K562 (cell line): ENCODE measurements around the gene ACSL6. TPM values are rescaled to one million over a fixed set of nuclear protein-coding genes. Genes with fewer than 3 reads are reported as not detected.

Experiments used
- ATF7 ChIP-seq: fragments of 450-650 bp; IDR thresholded peaks from 2 replicates; pipeline ENCODE4 v1.7.1; 2014; ENCODE audit warnings: mild to moderate bottlenecking, moderate library complexity
- BCLAF1 ChIP-seq, 2 experiments: fragments of 450-650 bp in 1 of 2; IDR thresholded peaks; 2 replicates each; pipeline ENCODE4 v1.6.1; 2011 to 2017; ENCODE audit warnings: low read depth in 2 of 2, antibody characterized with exemption in 1 of 2, borderline replicate concordance in 1 of 2, low read length in 1 of 2, mild to moderate bottlenecking in 1 of 2, mixed read lengths in 1 of 2; ENCODE audit not compliant: control insufficient read depth in 1 of 2
- CTBP1 ChIP-seq: fragments of 450-650 bp; IDR thresholded peaks from 2 replicates; pipeline ENCODE4 v1.6.1; 2016; ENCODE audit warnings: borderline replicate concordance
- NCOA6 ChIP-seq: fragments of 450-650 bp; IDR thresholded peaks from 2 replicates; pipeline ENCODE4 v1.6.1; 2017; ENCODE audit warnings: mild to moderate bottlenecking
- PRPF4 ChIP-seq: fragments of 200-400 bp; formaldehyde crosslinking; IDR thresholded peaks from one replicate; pipeline ENCODE4 v1.6.1; 2017; ENCODE audit warnings: low read length, low read depth, mild to moderate bottlenecking; ENCODE audit not compliant: insufficient read depth, poor library complexity, severe bottlenecking
- SAFB2 ChIP-seq: fragments of 200-400 bp; formaldehyde crosslinking; IDR thresholded peaks from 2 replicates; pipeline ENCODE4 v1.6.1; 2018; ENCODE audit warnings: borderline replicate concordance, low read length, low read depth, moderate library complexity; ENCODE audit not compliant: severe bottlenecking
- ZNF134 ChIP-seq: fragments of 250-450 bp; sonication (Bioruptor Pico); conservative IDR thresholded peaks from 2 replicates; pipeline ENCODE4 v1.4.0; 2020
- ZNF444 ChIP-seq: fragments of 250-450 bp; sonication (Bioruptor Pico); IDR thresholded peaks from 2 replicates; pipeline ENCODE4 v1.4.0; 2020; ENCODE audit warnings: mild to moderate bottlenecking, moderate library complexity
- polyA plus RNA-seq, 8 experiments: library from polyadenylated mRNA; depleted of rRNA in 4 of 8; stranded (reverse) in 5 of 8; unstranded in 3 of 8; fragments of >200 nt; fragmentation: Nextera tagmentation in 2 of 8; fragmentation: Illumina TruSeq in 1 of 8; extraction: Ambion mirVana in 2 of 8; extraction: Trizol in 1 of 8; gene quantifications; 2 replicates each; pipeline versions ENCODE4 v1.2.1 to v1.2.3, GENCODE V29; 2011 to 2014; ENCODE audit warnings: inconsistent platforms in 1 of 8, missing spikeins in 1 of 8
- total RNA-seq, 7 experiments: library from RNA; depleted of rRNA in 6 of 7; stranded (reverse); fragments of >200 nt in 6 of 7; fragmentation: Illumina TruSeq in 2 of 7; extraction: Trizol in 2 of 7; gene quantifications; 2 replicates each; pipeline versions ENCODE4 v1.2.1 to v1.2.3, GENCODE V29; 2011 to 2021; ENCODE audit warnings: low replicate concordance in 1 of 7

Gene ACSL6
- total and polyA plus RNA-seq, 9 of the 15 experiments (the other 6 are each of a cell fraction or from before 2014, with no cell fraction given) = 0.50 to 1.5 (median 0.69) TPM

GRCh38 chr5:131991593-131992324 lies 19.7 kb downstream of the ACSL6 start (continued):
- TF ChIP-seq CTBP1 (no peak), ZNF444 (CRISPR knock-in tag) (no peak), NCOA6 (no peak), ZNF134 (no peak), SAFB2 (no peak), PRPF4 (no peak), ATF7 (no peak), BCLAF1 (IDR thresholded peaks at IDR 0.05; ENCODE audit: borderline replicate concordance in 1 of 2, control insufficient read depth in 1 of 2, low read depth in 2 of 2, low read length in 1 of 2) (no peak)
- TF ChIP-seq, all 486 proteins: peak for 0
